T-helper 22 cell (primary cell): ENCODE results near the gene CD55.

Source experiments
- DNase-seq: peaks from one replicate; pipeline ENCODE4 v3.0.0-alpha.2; 2020; ENCODE audit warnings: low read depth

CD55 gene

DNA sequence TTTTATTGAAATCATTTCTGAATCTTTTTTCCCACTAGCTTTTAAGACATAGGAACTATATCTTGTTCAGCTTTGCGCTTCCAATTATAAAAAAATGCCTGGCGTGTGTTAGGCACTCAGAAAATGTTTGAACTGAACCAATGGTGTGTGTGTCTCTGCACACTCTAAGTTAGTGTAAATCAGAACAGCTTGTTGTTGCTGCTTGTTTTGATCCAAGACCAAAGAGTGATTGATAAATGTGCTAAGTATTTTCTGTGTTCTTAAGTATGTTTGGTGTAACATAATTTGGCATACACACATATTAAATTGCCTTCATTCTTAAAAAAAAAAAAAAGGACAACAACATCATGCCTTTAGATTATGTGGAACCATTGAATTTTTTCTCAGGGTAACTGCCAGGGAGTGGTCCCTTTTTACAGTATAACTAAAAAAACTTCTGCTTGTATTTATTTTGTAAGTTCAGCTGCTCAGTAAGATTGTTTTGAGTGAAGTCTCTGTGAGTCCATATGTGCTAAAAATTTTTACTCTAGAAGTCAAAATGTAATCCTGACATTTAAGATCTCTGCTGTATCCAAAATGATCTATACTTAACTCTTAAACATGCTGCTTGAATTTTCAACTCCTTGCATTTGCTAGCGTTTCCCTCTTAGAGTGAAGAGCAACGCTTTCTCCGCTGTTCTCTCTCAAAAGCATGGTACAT is 8.7 kb downstream of the CD55 start:
- DNase-seq, result no peak

DNA sequence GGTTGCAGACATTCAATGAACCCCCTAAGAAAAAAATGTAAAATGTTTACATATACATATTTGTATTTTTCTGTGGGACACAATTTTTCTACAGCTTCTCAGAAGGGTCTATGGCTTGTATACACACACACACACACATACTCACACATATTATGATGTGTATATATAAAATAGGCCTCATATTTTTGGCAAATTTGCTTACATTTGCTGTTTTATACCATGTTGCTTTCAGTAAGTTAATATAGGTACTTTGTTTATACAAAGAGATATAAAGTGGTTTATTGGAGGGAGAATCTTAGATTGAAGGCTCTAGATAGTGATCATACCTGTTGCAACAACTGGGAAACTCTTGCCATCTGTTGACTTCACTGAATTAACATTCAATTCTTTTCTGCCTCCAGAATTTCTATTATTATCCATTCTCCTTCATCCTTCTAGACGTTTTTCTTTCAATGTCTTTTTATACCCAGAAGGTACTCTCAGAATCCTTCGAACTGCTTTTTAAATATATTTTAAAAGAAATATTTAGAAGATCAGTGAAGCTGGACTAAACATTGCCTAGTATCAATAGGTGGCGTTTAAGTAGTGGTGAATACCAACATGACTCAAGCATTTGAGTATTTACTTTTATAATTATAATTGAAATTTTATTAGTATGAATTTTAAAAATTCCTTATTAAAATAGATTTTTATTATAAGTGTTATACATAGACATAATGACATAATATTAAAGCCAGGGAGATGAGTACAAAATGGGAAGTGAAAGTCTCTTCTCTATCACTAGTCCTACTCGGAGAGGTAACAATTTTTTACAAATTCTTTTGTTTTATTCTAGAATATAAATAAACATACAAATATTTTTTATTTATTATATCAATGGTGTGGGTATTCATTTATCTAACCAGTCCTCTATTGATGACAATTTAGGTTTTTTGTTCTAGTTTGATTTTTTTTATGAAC is 10.2 kb downstream of the CD55 start:
- DNase-seq, result no peak

DNA sequence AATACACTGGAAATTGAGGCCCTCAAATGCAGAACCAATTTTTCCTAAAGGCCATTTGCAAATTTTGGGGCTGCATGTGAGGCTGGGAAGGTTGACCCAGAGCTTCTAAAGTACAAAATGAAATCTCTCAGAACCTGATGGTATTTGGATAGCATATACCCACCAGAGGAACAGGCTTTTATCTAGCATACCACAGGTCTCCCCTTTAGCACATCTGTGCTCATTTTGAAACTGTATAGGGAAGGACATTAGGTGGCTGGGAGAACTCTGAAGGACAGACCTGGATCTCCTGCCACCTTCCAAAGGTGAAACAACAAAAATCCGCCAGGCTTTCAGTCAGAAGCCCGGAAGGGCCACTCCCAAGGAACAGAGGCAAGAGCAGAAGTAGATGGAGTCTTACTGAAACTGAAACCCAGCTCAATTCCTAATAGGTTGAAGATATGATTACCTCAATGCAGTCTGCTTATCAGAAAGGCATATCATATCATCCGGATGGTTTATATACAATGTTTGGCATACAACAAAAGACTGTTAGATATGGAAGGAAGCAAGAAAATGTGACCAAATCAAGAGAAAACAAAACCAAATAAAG is 11.6 kb downstream of the CD55 start:
- no peak for DNase-seq

DNA sequence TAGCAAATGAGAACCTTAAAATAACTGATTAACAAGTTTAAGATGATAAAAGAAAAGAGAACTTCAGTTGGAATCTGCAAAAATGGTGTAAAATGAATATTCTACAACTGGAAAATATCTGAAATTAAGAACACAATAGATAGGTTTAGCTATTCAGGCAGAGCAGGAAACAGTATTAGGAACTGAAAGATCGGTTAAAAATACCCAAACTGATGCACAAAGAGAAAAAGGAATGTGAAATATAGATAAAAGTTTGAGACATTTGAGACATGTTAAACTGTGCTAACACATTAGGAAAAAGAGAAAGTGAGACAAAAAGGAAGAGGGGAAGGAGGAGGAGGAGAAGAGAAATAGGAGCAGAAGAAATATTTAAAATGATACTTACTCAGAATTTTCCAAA is 12.1 kb downstream of the CD55 start:
- no peak for DNase-seq

DNA sequence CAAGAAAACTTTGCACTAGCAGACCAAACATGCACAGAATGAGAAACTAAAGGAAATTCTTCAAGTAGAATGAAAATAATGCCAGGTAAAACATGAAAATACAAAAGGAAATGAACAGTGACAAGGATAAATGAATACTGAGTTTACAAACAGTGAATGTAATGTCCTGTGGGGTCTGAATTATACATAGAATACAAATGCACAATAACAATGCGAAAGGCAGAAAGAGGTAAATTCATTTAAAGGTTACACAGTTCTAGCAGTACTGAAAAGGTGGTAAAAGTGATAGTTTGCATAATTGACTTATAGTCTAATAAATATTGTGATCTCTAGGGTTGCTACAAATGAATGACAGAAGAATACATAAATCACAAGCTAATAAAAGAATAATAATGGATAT is 12.9 kb downstream of the CD55 start:
- DNase-seq, result no peak

DNA sequence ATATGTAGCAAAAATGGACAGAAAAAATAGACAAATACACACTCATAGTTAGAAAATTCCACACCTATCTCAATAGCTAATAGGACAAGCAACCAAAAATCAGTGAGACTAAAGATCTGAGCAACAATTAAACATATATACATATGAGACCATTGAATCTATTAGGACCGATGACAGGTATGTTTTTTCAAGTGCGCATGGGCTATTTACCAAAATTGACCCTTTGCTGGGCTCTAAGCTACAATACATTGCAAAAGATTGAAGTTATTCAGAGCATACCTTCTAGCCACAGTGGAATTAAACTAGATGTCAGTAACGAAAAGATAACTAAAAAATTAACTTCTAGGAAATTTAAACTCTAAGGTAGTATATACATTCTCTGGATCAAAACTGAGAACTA is 13.7 kb downstream of the CD55 start:
- DNase-seq, result no peak

DNA sequence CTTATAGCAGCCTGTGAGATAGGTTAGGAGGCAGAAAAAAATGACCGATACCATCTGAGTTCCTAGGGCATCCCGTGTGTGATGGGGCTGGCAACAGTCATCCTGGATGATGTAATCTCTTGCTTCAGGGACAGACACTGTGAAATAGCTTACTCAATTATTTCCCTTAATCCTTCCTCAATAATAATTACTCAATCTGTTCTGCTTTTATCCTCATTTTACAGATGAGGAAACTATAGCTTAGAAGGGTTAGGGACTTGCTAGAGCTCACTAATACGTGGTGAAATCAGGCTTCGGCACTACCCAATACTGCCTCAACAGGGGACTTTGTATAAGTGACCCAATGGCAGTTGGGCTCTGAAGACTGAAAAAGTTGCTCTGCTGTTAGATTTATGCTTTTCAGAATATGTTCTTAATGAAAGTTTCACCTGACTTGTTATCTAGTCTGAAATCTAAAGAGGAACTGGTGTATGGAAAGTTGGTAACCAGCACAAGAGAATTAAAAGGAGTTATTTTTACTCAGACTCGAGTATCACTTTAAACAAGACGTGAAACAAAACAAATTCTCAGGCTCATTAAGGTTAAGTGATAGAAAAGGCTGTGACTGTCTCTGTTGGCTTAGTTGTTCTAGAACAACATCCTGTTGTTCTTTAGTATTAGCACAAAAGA is 14.4 kb downstream of the CD55 start:
- no peak for DNase-seq

DNA sequence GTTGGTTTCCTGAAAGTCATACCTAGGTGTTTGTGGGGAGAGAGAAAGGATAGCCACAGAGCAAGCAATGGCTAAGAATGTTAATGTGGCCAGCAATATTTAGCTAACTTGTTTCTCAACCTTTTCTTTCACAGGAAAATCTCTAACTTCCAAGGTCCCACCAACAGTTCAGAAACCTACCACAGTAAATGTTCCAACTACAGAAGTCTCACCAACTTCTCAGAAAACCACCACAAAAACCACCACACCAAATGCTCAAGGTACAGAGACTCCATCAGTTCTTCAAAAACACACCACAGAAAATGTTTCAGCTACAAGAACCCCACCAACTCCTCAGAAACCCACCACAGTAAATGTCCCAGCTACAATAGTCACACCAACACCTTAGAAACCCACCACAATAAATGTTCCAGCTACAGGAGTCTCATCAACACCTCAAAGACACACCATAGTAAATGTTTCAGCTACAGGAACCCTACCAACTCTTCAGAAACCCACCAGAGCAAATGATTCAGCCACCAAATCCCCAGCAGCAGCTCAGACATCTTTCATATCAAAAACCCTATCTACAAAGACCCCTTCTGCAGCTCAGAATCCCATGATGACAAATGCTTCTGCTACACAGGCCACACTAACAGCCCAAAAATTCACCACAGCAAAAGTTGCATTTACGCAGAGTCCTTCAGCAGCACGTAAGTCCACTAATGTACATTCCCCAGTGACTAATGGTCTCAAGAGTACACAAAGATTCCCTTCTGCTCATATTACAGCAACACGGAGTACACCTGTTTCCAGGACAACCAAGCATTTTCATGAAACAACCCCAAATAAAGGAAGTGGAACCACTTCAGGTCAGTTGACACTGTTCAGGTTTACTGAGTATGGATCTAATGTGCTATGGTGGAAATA is 15.3 kb downstream of the CD55 start:
- DNase-seq, result no peak

DNA sequence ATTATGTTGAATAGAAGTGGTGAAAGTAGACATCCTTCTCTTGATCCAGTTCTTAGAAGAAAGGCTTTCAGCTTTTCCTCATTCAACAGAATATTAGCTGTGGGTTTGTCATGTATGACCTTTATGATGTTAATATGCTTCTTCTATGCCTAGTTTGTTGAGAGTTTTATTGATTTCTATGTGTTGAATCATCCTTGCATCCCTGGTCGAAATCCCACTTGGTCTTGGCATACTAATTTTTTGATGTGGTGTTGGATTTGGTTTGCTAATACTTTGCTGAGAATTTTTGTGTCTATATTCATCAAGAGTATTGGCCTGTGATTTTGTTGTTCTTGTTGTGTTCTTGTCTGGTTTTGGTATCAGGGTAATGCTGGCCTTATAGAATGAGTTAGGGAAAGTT is 20.9 kb downstream of the CD55 start:
- DNase-seq, result no peak

DNA sequence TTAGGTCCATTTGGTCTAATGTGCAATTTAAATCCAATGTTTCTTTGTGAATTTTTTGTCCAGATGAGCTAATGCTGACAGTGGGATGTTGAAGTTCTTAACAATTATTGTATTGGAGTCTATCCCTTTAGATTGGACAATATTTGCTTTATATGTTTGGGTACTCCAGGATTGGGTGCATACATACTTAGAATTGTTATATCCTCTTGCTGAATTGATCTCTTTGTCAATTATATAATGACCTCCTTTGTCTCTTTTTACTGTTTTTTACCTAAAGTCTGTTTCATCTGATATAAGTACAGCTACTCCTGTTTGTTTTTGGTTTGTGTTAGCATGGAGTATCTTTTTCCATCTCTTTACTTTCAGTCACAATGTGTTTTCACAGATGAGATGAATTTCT is 22.2 kb downstream of the CD55 start:
- DNase-seq, result no peak

DNA sequence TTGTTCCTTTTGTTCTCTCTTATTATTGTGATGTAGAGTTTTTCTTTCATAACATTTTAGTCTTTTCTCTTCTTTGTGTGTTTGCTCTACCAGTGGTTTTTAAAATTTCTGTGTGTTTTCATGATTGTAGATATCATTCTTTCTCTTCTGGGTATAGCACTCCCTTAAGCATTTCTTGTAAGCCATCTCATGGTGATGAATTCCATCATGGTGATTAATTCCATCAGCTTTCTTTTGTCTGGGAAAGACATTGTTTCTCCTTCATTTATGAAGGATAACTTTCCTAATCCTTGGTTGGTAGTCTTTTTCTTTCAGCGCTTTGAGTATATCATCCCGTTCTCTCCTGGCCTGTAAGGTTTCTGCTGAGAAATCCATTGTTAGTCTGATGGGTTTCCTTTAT is 22.7 kb downstream of the CD55 start:
- DNase-seq, result no peak

DNA sequence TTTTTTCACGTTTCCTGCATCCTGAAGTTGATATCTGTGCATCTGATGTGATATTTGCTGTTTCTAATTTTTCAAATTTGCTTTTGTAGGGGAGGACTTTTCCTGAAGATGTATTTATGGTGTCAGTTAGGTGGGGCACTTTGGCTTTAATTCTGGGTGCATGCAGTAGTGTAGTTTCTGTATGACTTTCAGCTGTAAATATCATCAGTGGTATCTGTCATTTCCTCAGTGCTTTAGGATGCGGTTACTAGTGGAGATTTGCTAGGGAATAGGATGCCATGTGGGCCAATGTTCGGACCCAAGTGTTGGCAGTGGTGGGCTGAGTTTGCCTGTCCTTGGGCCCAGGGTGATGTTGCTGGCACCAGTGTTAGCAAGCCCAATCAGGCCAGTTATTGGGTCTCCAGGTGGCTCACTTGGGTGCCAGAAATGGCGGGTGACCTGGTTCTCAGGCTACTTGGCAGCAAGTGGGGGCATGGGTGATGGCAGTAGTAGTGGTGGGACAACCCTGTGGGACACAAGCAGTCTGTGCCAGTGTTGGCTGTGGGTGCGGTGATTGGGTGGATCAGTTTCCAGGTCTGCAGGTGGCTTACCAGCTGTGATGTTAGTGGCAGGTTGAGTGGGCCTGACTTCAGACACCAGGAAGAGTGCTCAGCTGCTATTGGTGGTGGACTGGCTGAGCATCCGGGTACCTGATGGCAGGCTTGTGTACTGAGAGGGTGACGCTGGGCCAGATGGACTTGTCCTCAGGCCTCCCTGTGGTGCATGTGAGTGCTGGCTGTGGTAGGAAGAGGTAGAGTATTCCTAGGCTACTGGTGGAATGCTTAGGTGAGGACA is 24.4 kb downstream of the CD55 start:
- DNase-seq, result no peak

DNA sequence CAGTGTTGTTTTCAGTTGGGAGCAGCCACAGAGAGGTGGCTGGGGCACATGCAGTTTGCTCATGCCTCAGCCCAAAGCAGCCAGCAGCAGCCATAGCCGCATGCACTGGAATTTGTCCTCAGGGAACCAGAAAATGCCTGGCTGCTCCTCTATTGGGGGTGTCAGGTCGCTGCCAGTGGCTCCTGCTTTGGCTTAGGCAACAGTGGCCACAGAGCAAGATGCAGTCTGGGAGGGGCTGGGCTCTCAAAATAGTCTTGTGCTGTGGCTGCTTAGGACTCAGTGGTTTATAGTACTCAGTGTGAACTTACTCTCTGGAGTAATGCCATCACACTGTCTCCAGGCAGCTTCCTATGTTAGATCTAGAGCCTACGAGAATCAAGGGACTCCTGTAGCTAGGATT is 25.0 kb downstream of the CD55 start:
- DNase-seq, result no peak

DNA sequence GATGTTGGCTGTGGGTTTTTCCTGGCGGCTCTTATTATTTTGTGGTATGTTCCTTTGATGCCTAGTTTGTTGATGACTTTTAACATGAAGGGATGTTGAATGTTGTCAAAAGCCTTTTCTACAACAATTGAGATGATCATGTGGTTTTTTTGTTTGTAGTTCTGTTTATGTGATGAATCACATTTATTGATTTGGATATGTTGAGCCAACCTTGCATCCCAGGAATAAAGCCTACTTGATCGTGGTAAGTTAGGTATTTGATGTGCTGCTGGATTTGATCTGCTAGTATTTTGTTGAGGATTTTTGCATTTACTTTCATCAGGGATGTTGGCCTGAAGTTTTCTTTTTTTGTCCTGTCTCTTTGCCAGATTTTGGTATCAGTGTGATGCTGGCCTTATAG is 28.5 kb downstream of the CD55 start:
- DNase-seq, result no peak

DNA sequence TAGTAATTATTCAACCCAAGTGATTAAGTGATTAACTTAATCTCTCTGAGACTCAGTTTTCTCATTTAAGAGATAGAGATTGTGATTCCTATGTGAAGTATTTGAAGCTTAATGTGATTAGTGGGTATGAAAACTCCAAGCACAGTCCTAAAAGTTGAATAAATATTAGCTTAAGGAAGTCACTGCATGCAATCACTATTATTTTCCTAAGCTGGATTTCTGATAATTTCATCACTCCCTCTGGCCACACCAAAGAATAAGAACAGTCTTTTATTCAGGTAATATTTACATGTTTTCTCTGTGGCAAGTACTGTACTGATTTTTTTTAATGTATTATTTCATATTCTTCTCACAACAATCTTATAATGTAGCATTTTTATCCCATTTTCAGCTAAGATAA is 31.1 kb downstream of the CD55 start:
- no peak for DNase-seq

DNA sequence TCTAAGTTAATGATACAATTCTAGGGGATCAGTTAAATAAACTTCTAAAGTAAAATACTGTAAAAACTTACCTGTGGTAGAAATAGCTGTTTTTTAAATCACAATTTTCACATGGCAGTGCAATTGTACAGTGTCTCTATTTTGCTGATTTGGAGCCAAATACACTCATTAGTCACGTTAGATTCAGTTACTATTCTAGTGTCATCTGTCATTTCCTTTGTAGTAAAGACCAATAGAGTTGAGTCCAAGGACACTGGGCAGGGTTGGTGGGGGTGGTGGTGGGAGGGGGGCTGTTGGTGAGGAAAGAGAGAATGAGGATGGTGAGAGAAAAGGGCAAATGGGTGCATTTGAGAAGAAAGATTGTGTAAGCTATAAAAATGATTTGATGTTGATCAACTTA is 33.6 kb downstream of the CD55 start:
- DNase-seq, result no peak

DNA sequence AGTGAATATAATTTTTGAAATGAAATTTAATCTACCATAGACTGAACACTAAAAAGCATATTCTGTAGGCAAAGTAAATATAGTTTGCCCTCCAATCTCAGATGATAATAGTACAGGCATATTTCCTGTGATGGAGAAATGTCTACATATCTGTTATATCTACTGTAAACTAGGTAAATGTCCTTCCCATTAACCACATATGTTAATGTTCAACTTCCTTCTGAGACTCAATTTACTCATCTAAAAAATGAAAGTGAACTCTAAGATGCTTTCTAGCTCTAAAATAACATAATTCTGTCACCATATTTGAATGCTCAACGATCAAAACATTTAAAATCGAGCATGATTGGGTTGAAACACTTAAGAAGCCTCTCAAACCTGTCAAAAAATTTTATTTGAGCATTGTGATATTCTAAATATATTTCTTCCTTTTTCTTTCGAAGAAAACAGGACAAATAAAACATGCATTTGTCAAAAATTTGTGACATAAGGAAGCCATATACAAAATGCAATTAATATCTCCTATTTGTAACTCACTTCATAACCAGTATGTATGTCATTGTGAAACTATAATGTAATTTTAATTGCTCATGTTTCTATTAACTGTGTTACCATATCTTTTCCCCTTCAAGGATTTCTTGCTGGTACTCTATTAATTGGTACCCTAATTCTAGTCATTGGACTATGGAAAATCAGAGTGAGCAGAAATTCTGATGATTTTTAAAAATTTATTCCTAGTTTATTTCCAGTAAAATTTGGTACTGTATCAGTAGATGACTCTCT is 34.2 kb downstream of the CD55 start:
- DNase-seq, result no peak

DNA sequence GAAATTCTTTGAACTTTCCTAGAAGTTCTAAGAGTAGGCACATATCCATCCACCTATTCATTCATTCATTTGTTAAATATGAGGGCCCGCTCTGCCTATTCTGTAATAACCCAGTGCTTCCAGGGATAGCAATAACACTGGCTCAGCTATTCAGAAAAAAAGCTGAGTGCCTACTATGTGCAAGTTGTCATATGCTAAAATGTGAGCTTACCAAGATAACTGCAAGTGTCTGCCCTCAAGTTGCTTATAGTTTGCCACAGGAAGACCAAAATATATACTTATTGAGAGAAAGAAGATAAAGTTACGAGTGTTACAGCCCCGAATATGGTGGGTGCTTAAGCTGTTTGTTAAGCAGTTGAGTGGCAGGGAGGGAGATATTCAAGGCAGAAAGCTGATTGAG is 39.6 kb downstream of the CD55 start:
- DNase-seq, result no peak

DNA sequence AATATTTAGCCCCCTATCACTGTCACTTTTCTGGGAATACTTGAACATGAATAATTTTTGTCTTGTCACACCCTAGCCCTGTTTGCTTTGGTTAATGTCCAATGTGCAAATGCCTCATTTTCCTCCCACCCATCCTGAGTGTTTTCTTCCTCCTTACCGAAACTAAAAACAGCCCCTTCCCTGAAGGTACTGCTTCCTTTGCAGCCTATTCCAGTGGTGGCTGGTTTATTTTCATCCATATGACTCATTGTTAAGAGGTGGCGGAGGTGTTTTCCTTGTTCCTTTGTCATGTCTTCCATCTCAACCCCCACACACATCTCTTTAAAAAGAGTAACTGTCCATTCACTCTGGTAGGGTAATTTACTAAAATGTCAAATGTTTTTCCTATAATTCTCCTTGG is 40.4 kb downstream of the CD55 start:
- no peak for DNase-seq
